AG04449 (cell line): ENCODE data around the gene TNFRSF1B.
A peak's percentile ranks its signal among the peaks of the same experiment; 100 is the strongest.

Experiments used
- CTCF ChIA-PET: fragments of 350-600 bp; formaldehyde crosslinking; extraction: SDS; loops from one replicate; lab custom pipeline; 2021; ENCODE audit warnings: antibody characterized with exemption; lab: Yijun Ruan, JAX
- POLR2A ChIA-PET: fragments of 400-600, 350-600 bp; formaldehyde crosslinking; extraction: SDS; loops from one replicate; lab custom pipeline; 2020; ENCODE audit warnings: antibody characterized with exemption, inconsistent platforms; lab: Yijun Ruan, JAX
- DNase-seq: peaks from one replicate; pipeline ENCODE4 v3.0.0-alpha.2; 2010; ENCODE audit warnings: low read depth, low spot score
- H3K4me3 ChIP-seq: 2 replicates; pipeline ENCODE4 v1.5.1; 2011; ENCODE audit warnings: low read depth, mild to moderate bottlenecking, control low read depth, low read length
- CTCF ChIP-seq: IDR thresholded peaks from one replicate; pipeline ENCODE4 v1.5.1; 2011; ENCODE audit warnings: mild to moderate bottlenecking, moderate library complexity, low read length, control low read depth, inconsistent platforms; ENCODE audit not compliant: insufficient read depth; ENCODE audit errors: missing control alignments

TNFRSF1B gene

GRCh38 chr1:12245733-12246132, 78.9 kb downstream of the TNFRSF1B start:
- ChIA-PET POLR2A (no interaction called here), CTCF (interaction anchor here (1.2 to 1.7 kb wide), 2 partner anchors 14 to 33 kb away, joined by 3 to 5 read pairs; no protein-coding TSS in a partner anchor)
- no peak for DNase-seq
- TF ChIP-seq CTCF = no peak
- H3K4me3 ChIP-seq = no peak overlapping the region

- ChIA-PET CTCF (interaction anchor here (1.2 to 1.7 kb wide), 2 partner anchors 15 to 32 kb away, joined by 3 to 5 read pairs; no protein-coding TSS in a partner anchor), POLR2A (no interaction called here)
- DNase-seq = no peak
- no peak for TF ChIP-seq CTCF
- no peak overlapping the region for H3K4me3 ChIP-seq
Observed at GRCh38 chr1:12246584-12246983, 79.8 kb downstream of the TNFRSF1B start.

- H3K4me3 ChIP-seq = no peak overlapping the region
- ChIA-PET POLR2A (interaction anchor here (0.6 kb wide), 1 partner anchor 207 kb away, joined by 5 read pairs; no protein-coding TSS in a partner anchor), CTCF (interaction anchor here (1.0 kb wide), 2 partner anchors 8 to 23 kb away, joined by 3 read pairs; no protein-coding TSS in a partner anchor)
- TF ChIP-seq CTCF = no peak
- peak; percentile 40 for DNase-seq
Observed at GRCh38 chr1:12249181-12249580, 82.4 kb downstream of the TNFRSF1B start.

- POLR2A ChIA-PET = no interaction called here
Observed at GRCh38 chr1:12249748-12250147, 83.0 kb downstream of the TNFRSF1B start.

GRCh38 chr1:12251442-12251841, 84.7 kb downstream of the TNFRSF1B start:
- POLR2A ChIA-PET = no interaction called here
- CTCF ChIA-PET = interaction anchor here (0.8 to 2.3 kb wide), 6 partner anchors 8 to 408 kb away, joined by 3 to 8 read pairs (median 4); partner anchors contain the start of gene VPS13D
- DNase-seq = peak; percentile 26
- no peak overlapping the region for H3K4me3 ChIP-seq
- TF ChIP-seq CTCF = no peak

More at GRCh38 chr1:12249748-12250147, 83.0 kb downstream of the TNFRSF1B start:
- no peak for DNase-seq
- no peak for TF ChIP-seq CTCF
- CTCF ChIA-PET = interaction anchor here (1.0 kb wide), 2 partner anchors 10 to 23 kb away, joined by 3 read pairs; no protein-coding TSS in a partner anchor
- H3K4me3 ChIP-seq = no peak overlapping the region

- ChIA-PET POLR2A (no interaction called here), CTCF (interaction anchor here (1.4 to 3.3 kb wide), 2 partner anchors 12 to 137 kb away, joined by 4 to 14 read pairs; no protein-coding TSS in a partner anchor)
- DNase-seq = no peak
- no peak for TF ChIP-seq CTCF
- no peak overlapping the region for H3K4me3 ChIP-seq
Observed at GRCh38 chr1:12255913-12256312, 89.1 kb downstream of the TNFRSF1B start.
